PC-3 (cell line): Measurements from ENCODE around the gene CEBPZ. TPM values are rescaled to one million over a fixed set of nuclear protein-coding genes. Genes with fewer than 3 reads are reported as not detected.

Experiments
- ATAC-seq: fragments of 200-7000 bp; cut with Tn5 transposase; 2 replicates; pipeline ENCODE4 v1.9.1; 2020; ENCODE audit warnings: mild to moderate bottlenecking, moderate library complexity
- BruUV-seq: library from RNA; stranded (reverse); fragments of 400-500 nt; replicated peaks from 2 replicates; lab custom pipeline; 2021; lab: Mats Ljungman, UMichigan
- CTCF ChIA-PET: fragments of 300-600 bp; sonication (Branson Sonifier 250); formaldehyde crosslinking; loops from one replicate; lab custom pipeline; 2022; ENCODE audit warnings: antibody characterized with exemption; lab: Charles Lee
- POLR2A ChIA-PET: fragments of 300-600 bp; sonication (Branson Sonifier 250); formaldehyde crosslinking; loops from one replicate; lab custom pipeline; 2022; ENCODE audit warnings: antibody characterized with exemption; ENCODE audit not compliant: unreplicated experiment; lab: Charles Lee
- DNase-seq: peaks from one replicate; pipeline ENCODE4 v3.0.0-alpha.2; 2015
- H2AFZ ChIP-seq: fragments of 300-600 bp; sonication (generic); 2 replicates; pipeline ENCODE4 v1.6.0; 2016; ENCODE audit warnings: antibody characterized with exemption, low read length
- H3F3A ChIP-seq: fragments of 300-600 bp; sonication (generic); one replicate; pipeline ENCODE4 v1.6.0; 2017; ENCODE audit warnings: antibody characterized with exemption, low read length, control low read depth, mild to moderate bottlenecking; ENCODE audit not compliant: unreplicated experiment
- H3K27ac ChIP-seq: fragments of 300-600 bp; sonication (generic); 2 replicates; pipeline ENCODE4 v1.5.1; 2016; ENCODE audit warnings: mild to moderate bottlenecking, low read length
- H3K27me3 ChIP-seq: fragments of 300-600 bp; sonication (generic); 2 replicates; pipeline ENCODE4 v1.6.1; 2016; ENCODE audit warnings: low read length, mixed read lengths
- H3K36me3 ChIP-seq: fragments of 300-600 bp; sonication (generic); 2 replicates; pipeline ENCODE4 v1.6.1; 2016; ENCODE audit warnings: low read depth, mixed run types, low read length, mixed read lengths
- H3K4me1 ChIP-seq: fragments of 300-600 bp; sonication (generic); 2 replicates; pipeline ENCODE4 v1.5.1; 2016; ENCODE audit warnings: low read length; ENCODE audit not compliant: insufficient read depth
- H3K4me2 ChIP-seq: fragments of 300-600 bp; sonication (generic); 2 replicates; pipeline ENCODE4 v1.6.0; 2016; ENCODE audit warnings: low read length
- H3K4me3 ChIP-seq: fragments of 300-600 bp; sonication (generic); 2 replicates; pipeline ENCODE4 v1.5.1; 2016; ENCODE audit warnings: mild to moderate bottlenecking, low read length, mixed read lengths
- H3K79me2 ChIP-seq: fragments of 300-600 bp; sonication (generic); 2 replicates; pipeline ENCODE4 v1.6.1; 2017; ENCODE audit warnings: low read length, mixed read lengths
- H3K9ac ChIP-seq: fragments of 300-600 bp; sonication (generic); 2 replicates; pipeline ENCODE4 v1.6.0; 2016; ENCODE audit warnings: mild to moderate bottlenecking, low read length
- H3K9me2 ChIP-seq: fragments of 300-600 bp; sonication (generic); replicated peaks from 2 replicates; pipeline ENCODE4 v1.6.1; 2016; ENCODE audit warnings: mixed run types, low read length, mixed read lengths
- H3K9me3 ChIP-seq: fragments of 300-600 bp; sonication (generic); 2 replicates; pipeline ENCODE4 v1.6.1; 2016; ENCODE audit warnings: low read length, mixed read lengths
- H4K20me1 ChIP-seq: fragments of 300-600 bp; sonication (generic); 2 replicates; pipeline ENCODE4 v1.6.1; 2016; ENCODE audit warnings: low read length, mixed read lengths
- EZH2 ChIP-seq: fragments of 300-600 bp; sonication (generic); IDR thresholded peaks from one replicate; pipeline ENCODE4 v1.6.1; 2017; ENCODE audit warnings: antibody characterized with exemption, mild to moderate bottlenecking, low read length; ENCODE audit not compliant: unreplicated experiment
- EZH2phosphoT487 ChIP-seq: fragments of 300-600 bp; sonication (generic); IDR thresholded peaks from 2 replicates; pipeline ENCODE4 v1.6.1; 2018; ENCODE audit warnings: mild to moderate bottlenecking, antibody characterized with exemption, low read length, borderline replicate concordance
- intact Hi-C: fragments of 100-400 bp; cut with micrococcal nuclease; formaldehyde crosslinking; loops from 2 replicates; pipeline ENCODE4 v1.9.0; 2023
- total RNA-seq: library from RNA; depleted of rRNA; stranded (reverse); fragments of >200 nt; gene quantifications from 2 replicates; pipeline ENCODE4 v1.2.3, GENCODE V29; 2014
- TF ChIP-seq, protein P1 (sequence below): fragments of 300-600 bp; sonication (generic); conservative IDR thresholded peaks from 2 replicates; pipeline ENCODE4 v1.5.1; 2017; ENCODE audit warnings: antibody characterized with exemption, low read depth, mild to moderate bottlenecking, low read length

Gene CEBPZ
- total RNA-seq, 1 experiment from 2014 or later = 39.8 TPM

DNA sequence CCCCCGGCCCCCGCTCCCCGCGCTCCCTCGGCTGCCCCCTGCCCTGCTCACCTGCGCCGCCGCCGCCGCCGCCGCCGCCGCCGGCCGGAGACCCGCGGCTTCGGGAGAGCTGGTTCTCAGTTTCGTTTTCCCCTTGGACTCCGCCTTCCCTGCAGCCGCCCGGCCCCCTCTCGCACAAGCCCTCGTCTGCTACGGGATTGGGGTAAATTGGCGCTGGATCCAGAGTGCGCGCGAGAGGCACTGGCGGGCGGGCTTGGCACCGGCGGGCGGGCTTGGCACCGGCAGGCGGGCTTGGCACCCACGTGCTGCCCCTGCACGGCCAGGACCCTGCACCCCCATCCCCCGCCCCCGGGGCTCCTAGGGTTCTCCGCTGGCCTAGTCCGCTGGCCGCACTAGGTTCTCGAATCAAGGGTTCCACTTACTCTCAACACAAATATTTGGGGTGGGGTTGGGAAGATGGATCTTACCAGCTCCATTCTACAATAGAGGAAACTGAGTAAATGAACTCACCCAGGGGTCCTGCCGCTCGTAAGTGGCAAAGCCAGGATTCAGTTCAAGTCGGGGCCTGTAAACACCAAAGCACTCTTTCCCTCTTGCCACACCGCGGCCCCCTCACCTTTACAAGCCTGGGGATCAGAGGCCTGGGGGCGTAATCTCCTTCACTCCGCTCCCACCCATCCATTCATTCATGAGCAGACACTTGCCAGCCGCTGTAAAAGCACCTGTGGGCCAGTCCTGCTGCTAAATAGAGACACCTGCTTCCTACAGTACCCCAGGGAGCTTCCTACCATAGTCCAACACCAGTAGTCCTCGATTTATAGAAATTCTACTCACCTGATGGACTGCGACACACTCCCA, 74.3 kb downstream of the CEBPZ start, which contains the start of gene EIF2AK2:
Gene EIF2AK2 (minus strand): TSS at position 124 of the 858 bp plus-strand sequence. CDS start 9,174 bp downstream, outside the sequence.
- Histone ChIP-seq H3K79me2 (peaks cover 44% of the 10 kb centered on the region), H3K4me3 (peak within 1 kb of the TSS; percentile 84), H3K9me3 (no peaks in the 10 kb centered on the region), H4K20me1 (no peaks in the 10 kb centered on the region), H3K4me1 (peaks cover 23% of the 10 kb centered on the region), H3K9me2 (no peaks in the 10 kb centered on the region), H3K27me3 (no peaks in the 10 kb centered on the region), H3K27ac (peak within 1 kb of the TSS; percentile 66), H3K9ac (peak within 1 kb of the TSS; percentile 92), H3F3A (no peaks in the 10 kb centered on the region), H2AFZ (peak within 1 kb of the TSS; percentile 88), H3K36me3 (peaks cover 5% of the 10 kb centered on the region; the same call in 1 of the 2 replicates), H3K4me2 (peak within 1 kb of the TSS; percentile 98)
- DNase-seq = peak; percentile 88
- ATAC-seq = peak; percentile 90
- intact Hi-C loops = loop anchor here (2.0 kb wide), 1 partner anchor 74 kb away; the partner anchor contains the start of genes CEBPZ and NDUFAF7
- POLR2A ChIA-PET = no interaction called here
- CTCF ChIA-PET = interaction anchor here (0.6 kb wide), 1 partner anchor 55 kb away, joined by 3 read pairs; no protein-coding TSS in a partner anchor
- BruUV-seq = TSS peak; percentile 89
- TF ChIP-seq EZH2phosphoT487 = no peak
- TF ChIP-seq EZH2 = no peak
- TF ChIP-seq, protein P1, sequence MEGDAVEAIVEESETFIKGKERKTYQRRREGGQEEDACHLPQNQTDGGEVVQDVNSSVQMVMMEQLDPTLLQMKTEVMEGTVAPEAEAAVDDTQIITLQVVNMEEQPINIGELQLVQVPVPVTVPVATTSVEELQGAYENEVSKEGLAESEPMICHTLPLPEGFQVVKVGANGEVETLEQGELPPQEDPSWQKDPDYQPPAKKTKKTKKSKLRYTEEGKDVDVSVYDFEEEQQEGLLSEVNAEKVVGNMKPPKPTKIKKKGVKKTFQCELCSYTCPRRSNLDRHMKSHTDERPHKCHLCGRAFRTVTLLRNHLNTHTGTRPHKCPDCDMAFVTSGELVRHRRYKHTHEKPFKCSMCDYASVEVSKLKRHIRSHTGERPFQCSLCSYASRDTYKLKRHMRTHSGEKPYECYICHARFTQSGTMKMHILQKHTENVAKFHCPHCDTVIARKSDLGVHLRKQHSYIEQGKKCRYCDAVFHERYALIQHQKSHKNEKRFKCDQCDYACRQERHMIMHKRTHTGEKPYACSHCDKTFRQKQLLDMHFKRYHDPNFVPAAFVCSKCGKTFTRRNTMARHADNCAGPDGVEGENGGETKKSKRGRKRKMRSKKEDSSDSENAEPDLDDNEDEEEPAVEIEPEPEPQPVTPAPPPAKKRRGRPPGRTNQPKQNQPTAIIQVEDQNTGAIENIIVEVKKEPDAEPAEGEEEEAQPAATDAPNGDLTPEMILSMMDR = no peak

DNA sequence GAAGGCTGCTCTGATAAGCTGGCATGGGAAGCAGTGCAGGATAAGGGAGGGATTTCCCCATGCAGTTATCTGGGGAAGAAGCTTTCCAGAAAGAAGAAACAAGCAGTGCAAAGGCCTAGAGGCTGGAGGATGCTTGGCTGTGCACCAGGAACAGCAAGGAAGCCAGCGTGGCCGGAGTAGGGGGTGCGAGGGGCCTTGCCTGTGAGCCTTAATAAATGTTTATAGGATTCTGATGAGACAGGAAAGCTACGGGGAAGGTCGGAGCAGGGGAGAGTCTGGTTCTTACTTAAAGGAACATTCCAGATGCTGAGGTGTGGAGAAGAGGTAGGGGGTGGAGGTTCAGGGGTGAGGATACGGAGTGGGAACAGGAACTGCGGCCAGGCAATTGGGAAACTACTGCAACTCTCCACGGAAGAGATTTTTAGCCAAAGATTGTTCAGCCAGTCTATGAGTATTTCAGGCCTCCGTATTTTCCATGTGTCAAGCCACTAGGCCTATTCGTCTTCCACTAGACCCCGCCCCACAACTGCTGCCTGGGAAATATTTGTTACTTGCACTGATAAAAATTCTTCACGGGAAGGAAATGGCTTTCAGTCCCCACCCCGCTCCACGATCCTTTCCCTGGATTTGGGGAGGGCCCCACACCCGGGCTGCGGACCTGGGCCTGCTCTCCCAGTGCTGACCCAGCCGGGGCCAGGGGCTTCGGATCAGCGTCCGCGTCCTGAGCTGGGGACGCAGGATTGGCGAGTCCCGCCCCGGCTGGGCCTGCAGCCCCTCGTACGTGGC, 75.1 kb downstream of the CEBPZ start:
- H3K4me1 ChIP-seq = peaks cover 23% of the 10 kb centered on the region
- H3K4me3 ChIP-seq = peak overlapping the region; percentile 84
- H3K9me2 ChIP-seq = no peaks in the 10 kb centered on the region
- POLR2A ChIA-PET = interaction anchor here (0.6 kb wide), 1 partner anchor 15 kb away, joined by 3 read pairs; no protein-coding TSS in a partner anchor
- no peaks in the 10 kb centered on the region for H3F3A ChIP-seq
- peaks cover 5% of the 10 kb centered on the region; the same call in 1 of the 2 replicates for H3K36me3 ChIP-seq
- H3K4me2 ChIP-seq = peak overlapping the region; percentile 98
- ATAC-seq (peak; percentile 64), DNase-seq (peak; percentile 60)
- H2AFZ ChIP-seq = peak overlapping the region; percentile 88
- peaks cover 53% of the 10 kb centered on the region for H3K79me2 ChIP-seq
- peak overlapping the region; percentile 66 for H3K27ac ChIP-seq
- H3K9ac ChIP-seq = peak overlapping the region; percentile 92
- TSS peak; percentile 48 for BruUV-seq
- intact Hi-C loops = loop anchor here (2.0 kb wide), 1 partner anchor 75 kb away; the partner anchor contains the start of genes CEBPZ and NDUFAF7
- TF ChIP-seq EZH2phosphoT487 (no peak), EZH2 (no peak)
- TF ChIP-seq, protein P1 = no peak
- H3K27me3 ChIP-seq = no peaks in the 10 kb centered on the region
- CTCF ChIA-PET = interaction anchor here (0.6 kb wide), 1 partner anchor 55 kb away, joined by 3 read pairs; no protein-coding TSS in a partner anchor
- H3K9me3 ChIP-seq = no peaks in the 10 kb centered on the region
- no peaks in the 10 kb centered on the region for H4K20me1 ChIP-seq
